Mesangial cell (primary cell): ENCODE measurements around the gene CRHBP. TPM values are rescaled to one million over a fixed set of nuclear protein-coding genes. Genes with fewer than 3 reads are reported as not detected.

Experiments
- total RNA-seq: library from RNA; depleted of rRNA; stranded (reverse); fragments of >200 nt; gene quantifications from 2 replicates; pipeline ENCODE4 v1.2.3, GENCODE V29; 2015

The CRHBP gene, protein sequence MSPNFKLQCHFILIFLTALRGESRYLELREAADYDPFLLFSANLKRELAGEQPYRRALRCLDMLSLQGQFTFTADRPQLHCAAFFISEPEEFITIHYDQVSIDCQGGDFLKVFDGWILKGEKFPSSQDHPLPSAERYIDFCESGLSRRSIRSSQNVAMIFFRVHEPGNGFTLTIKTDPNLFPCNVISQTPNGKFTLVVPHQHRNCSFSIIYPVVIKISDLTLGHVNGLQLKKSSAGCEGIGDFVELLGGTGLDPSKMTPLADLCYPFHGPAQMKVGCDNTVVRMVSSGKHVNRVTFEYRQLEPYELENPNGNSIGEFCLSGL
- total RNA-seq = 0.33 and 2.9 TPM in 2 replicates

DNA sequence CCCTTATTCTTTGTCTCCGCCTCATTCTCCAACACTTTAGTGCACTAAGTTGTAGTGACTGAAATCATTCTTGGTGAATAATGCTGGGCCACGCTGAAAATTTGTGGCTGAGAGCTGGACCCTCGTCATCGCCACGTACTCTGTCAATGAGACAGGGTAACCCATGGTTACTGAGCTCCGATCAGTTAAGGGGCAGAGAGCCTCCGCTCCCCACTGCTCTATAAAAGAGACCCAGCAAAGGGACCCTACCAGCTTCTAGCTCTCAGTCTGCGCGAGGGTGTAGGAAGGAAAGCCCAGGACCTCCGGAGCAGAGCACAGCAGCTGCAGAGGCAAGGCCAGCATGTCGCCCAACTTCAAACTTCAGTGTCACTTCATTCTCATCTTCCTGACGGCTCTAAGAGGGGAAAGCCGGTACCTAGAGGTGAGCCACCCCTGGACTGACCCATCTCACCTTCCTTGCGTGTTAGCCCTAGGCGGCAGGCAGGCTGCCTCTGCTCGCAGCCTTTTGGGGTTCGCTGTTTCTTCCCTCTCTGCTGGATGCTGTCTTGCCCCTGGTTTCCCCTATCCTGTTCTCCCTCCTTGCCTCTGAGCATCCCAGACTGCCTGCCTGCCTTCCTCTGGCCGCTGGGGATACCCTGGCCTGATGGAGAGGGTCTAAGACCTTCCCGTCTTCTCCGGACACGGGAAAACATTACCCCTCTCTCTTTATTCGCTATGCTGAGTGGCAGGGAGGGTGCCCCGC lies at the start of gene CRHBP:
Gene CRHBP (plus strand): TSS at position 251 of the 742 bp plus-strand sequence. CDS start 90 bp downstream, at position 341.

Other genes starting within 250 kb of the CRHBP start
- gene F2R, start 236.9 kb upstream of the CRHBP start, total RNA-seq = 143 and 429 TPM in 2 replicates
- 39.1 and 88.1 TPM in 2 replicates for gene F2RL1, start 134.0 kb upstream of the CRHBP start, total RNA-seq
- not detected in 2 replicates for gene S100Z, start 103.0 kb upstream of the CRHBP start, total RNA-seq
- 20.7 and 27.8 TPM in 2 replicates for gene AGGF1, start 77.4 kb downstream of the CRHBP start, total RNA-seq
- gene ZBED3, start 134.2 kb downstream of the CRHBP start, total RNA-seq = 3.3 and 15.8 TPM in 2 replicates